Measurements from ENCODE around the gene POU3F2. TPM values are rescaled to one million over a fixed set of nuclear protein-coding genes. Genes with fewer than 3 reads are reported as not detected.

Gene POU3F2
- total RNA-seq (0.08 and 0.13 TPM in 2 replicates), polyA plus RNA-seq (not detected in 2 replicates)

DNA sequence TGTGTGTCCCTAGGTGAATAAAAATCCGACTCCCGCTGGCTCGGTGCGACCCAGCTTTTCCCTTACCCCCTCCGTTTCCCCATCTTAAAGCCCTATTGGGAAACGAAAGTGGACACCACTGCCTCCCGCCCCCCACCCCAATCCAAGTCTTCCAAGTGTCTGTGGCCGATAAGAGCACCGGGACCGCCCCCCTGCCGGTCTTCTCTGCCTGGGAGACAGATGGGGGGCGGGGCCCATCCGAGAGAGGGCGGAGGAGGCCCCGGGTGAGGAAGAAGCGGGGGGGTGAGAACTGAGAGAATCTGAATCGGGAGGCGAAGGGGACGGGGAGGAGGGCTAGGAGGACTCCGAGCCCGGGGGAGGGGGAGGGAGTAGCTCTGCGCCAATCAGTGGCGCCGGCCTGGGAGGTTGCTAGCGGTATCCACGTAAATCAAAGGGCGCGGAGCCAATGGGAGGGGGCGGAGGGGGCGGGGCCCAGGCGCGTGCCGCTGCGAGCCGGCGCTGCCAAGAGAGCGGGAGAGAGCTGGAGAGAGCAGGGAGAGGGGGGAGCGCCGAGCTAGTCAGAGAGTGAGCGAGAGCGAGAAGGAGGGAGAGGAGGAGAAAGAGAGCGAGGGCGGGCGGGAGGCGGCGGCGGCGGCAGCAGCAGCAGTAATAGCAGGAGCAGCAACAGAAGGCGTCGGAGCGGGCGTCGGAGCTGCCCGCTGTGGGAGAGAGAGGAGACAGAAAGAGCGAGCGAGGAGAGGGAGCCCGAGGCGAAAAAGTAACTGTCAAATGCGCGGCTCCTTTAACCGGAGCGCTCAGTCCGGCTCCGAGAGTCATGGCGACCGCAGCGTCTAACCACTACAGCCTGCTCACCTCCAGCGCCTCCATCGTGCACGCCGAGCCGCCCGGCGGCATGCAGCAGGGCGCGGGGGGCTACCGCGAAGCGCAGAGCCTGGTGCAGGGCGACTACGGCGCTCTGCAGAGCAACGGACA is at the start of gene POU3F2:
Gene POU3F2, plus strand, starts transcription at position 515 of the 972 bp plus-strand sequence. Its CDS starts 300 bp downstream, at position 815.
- H2AFZ ChIP-seq, result peak within 1 kb of the TSS; percentile 91
- peak; percentile 92 for DNase-seq (ENCODE audit: low spot score)
- no peak within 1 kb of the TSS for H3K27ac ChIP-seq
- no peaks in the 10 kb centered on the region for H4K20me1 ChIP-seq (ENCODE audit: insufficient read depth, poor library complexity, severe bottlenecking)
- peaks cover 88% of the 10 kb centered on the region for H3K27me3 ChIP-seq
- H3K4me3 ChIP-seq, result peak within 1 kb of the TSS; percentile 46
- no peaks in the 10 kb centered on the region for H3K9me3 ChIP-seq (ENCODE audit: low read depth)
- H3K4me1 ChIP-seq (ENCODE audit: insufficient read depth), result peaks cover 35% of the 10 kb centered on the region
- peak within 1 kb of the TSS; percentile 93 for H3K4me2 ChIP-seq
- TF ChIP-seq, protein P1, sequence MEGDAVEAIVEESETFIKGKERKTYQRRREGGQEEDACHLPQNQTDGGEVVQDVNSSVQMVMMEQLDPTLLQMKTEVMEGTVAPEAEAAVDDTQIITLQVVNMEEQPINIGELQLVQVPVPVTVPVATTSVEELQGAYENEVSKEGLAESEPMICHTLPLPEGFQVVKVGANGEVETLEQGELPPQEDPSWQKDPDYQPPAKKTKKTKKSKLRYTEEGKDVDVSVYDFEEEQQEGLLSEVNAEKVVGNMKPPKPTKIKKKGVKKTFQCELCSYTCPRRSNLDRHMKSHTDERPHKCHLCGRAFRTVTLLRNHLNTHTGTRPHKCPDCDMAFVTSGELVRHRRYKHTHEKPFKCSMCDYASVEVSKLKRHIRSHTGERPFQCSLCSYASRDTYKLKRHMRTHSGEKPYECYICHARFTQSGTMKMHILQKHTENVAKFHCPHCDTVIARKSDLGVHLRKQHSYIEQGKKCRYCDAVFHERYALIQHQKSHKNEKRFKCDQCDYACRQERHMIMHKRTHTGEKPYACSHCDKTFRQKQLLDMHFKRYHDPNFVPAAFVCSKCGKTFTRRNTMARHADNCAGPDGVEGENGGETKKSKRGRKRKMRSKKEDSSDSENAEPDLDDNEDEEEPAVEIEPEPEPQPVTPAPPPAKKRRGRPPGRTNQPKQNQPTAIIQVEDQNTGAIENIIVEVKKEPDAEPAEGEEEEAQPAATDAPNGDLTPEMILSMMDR (IDR thresholded peaks at IDR 0.05; ENCODE audit: poor library complexity), result no peak
- peak; percentile 44 for TF ChIP-seq EZH2 (IDR thresholded peaks at IDR 0.05; ENCODE audit: borderline replicate concordance)
- TF ChIP-seq EZH2phosphoT487 (IDR thresholded peaks at IDR 0.05; ENCODE audit: low read depth, severe bottlenecking, unreplicated experiment), result no peak
- H3K36me3 ChIP-seq (replicated peaks; ENCODE audit: insufficient read depth, low read depth), result no peaks in the 10 kb centered on the region
- H3K9me2 ChIP-seq (replicated peaks; ENCODE audit: insufficient read depth), result no peaks in the 10 kb centered on the region
- H3K79me2 ChIP-seq, result no peaks in the 10 kb centered on the region
- under 1% methylated on average over 39 of the region's 83 CpGs for WGBS (ENCODE audit: low lambda C conversion rate, missing lambda C conversion rate)

DNA sequence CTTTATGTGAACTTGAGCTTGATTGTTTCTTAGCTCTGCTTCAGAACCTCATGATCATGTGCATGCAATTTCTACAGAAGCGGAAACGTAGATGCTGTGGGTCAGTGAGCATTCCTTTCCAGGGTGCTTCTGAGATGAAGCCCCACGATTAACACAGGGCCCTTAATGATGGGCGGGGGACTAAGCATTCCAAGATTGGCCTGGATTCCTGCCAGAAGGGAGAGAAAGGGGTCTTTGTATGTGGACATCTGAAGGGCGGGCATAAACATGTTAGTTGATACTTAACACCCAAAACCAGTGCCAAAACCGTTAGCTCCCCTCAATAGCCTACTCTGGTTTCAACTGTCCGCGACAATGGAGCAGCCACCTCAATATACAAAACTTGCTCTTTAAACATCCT is 46.9 kb upstream of the POU3F2 start:
- DNase-seq (ENCODE audit: low spot score), result no peak
- no peaks in the 10 kb centered on the region for H3K9me2 ChIP-seq (replicated peaks; ENCODE audit: insufficient read depth)
- H3K36me3 ChIP-seq (replicated peaks; ENCODE audit: insufficient read depth, low read depth), result no peaks in the 10 kb centered on the region
- H3K4me2 ChIP-seq, result peak overlapping the region; percentile 59
- no peak overlapping the region for H3K27ac ChIP-seq
- WGBS (ENCODE audit: low lambda C conversion rate, missing lambda C conversion rate), result 73% methylated on average over 8 of the region's 8 CpGs
- no peaks in the 10 kb centered on the region for H3K4me1 ChIP-seq (ENCODE audit: insufficient read depth)
- H4K20me1 ChIP-seq (ENCODE audit: insufficient read depth, poor library complexity, severe bottlenecking), result no peaks in the 10 kb centered on the region
- TF ChIP-seq, protein P1 (IDR thresholded peaks at IDR 0.05; ENCODE audit: poor library complexity), result no peak
- TF ChIP-seq EZH2phosphoT487 (IDR thresholded peaks at IDR 0.05; ENCODE audit: low read depth, severe bottlenecking, unreplicated experiment) (no peak), EZH2 (IDR thresholded peaks at IDR 0.05; ENCODE audit: borderline replicate concordance) (no peak)
- no peak overlapping the region for H2AFZ ChIP-seq
- no peaks in the 10 kb centered on the region for H3K9me3 ChIP-seq (ENCODE audit: low read depth)
- no peak overlapping the region for H3K4me3 ChIP-seq
- peaks cover 5% of the 10 kb centered on the region for H3K27me3 ChIP-seq
- no peaks in the 10 kb centered on the region for H3K79me2 ChIP-seq

DNA sequence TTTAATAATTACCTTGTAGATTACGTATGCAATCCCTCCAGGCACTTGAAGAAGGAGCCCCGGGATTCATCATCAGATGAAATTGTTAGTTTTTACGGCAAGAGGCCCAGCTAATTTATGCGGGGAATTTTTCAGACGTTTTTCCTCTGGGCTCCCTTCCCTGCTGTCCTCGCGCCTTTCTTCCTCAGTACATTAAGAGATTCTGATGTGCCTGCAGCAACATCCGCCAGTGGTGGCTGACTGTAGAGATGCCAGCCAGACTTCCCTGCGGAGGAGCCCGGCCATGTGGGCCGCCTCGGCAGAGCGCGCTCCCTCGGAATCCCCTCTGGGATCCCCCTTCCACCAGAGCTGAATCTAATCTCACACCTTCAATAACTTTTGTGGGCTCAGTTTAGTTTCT is 46.4 kb upstream of the POU3F2 start:
- Histone ChIP-seq H3K79me2 (no peaks in the 10 kb centered on the region), H2AFZ (no peak overlapping the region), H3K4me3 (no peak overlapping the region), H4K20me1 (ENCODE audit: insufficient read depth, poor library complexity, severe bottlenecking) (no peaks in the 10 kb centered on the region), H3K9me2 (replicated peaks; ENCODE audit: insufficient read depth) (no peaks in the 10 kb centered on the region), H3K9me3 (ENCODE audit: low read depth) (no peaks in the 10 kb centered on the region), H3K4me2 (peak overlapping the region; percentile 59), H3K4me1 (ENCODE audit: insufficient read depth) (no peaks in the 10 kb centered on the region), H3K27ac (no peak overlapping the region), H3K27me3 (peaks cover 5% of the 10 kb centered on the region), H3K36me3 (replicated peaks; ENCODE audit: insufficient read depth, low read depth) (no peaks in the 10 kb centered on the region)
- 45% methylated on average over 15 of the region's 15 CpGs for WGBS (ENCODE audit: low lambda C conversion rate, missing lambda C conversion rate)
- DNase-seq (ENCODE audit: low spot score), result peak; percentile 4
- no peak for TF ChIP-seq EZH2 (IDR thresholded peaks at IDR 0.05; ENCODE audit: borderline replicate concordance)
- no peak for TF ChIP-seq EZH2phosphoT487 (IDR thresholded peaks at IDR 0.05; ENCODE audit: low read depth, severe bottlenecking, unreplicated experiment)
- TF ChIP-seq, protein P1 (IDR thresholded peaks at IDR 0.05; ENCODE audit: poor library complexity), result no peak

All from hepatocyte (in vitro differentiated cells).